GM20431 (cell line): ENCODE measurements around the gene RNF8.
"Not testable (repeated sequence)": the region's sequence is repeated elsewhere in the genome, so short reads cannot be mapped to it uniquely, and the experiment has no call there.

Source experiments
- in situ Hi-C: fragments of 300-500 bp; cut with MseI, MboI; formaldehyde crosslinking; loops from one replicate; pipeline ENCODE4 v1.15.0; 2020; ENCODE audit warnings: low sequenced_read_pairs; ENCODE audit not compliant: unreplicated experiment

The RNF8 gene

GRCh38 chr6:37320646-37321045 is 33.1 kb upstream of the RNF8 start:
- in situ Hi-C loops = no loop called here

GRCh38 chr6:37321101-37321500 is 32.7 kb upstream of the RNF8 start:
- in situ Hi-C loops = no loop called here

- in situ Hi-C loops = no loop called here
Measured at GRCh38 chr6:37321516-37322415, 32.0 kb upstream of the RNF8 start.

- in situ Hi-C loops = no loop called here
Measured at GRCh38 chr6:37323580-37323979, 30.2 kb upstream of the RNF8 start.

- in situ Hi-C loops = no loop called here
Measured at GRCh38 chr6:37324131-37325033, 29.4 kb upstream of the RNF8 start.

GRCh38 chr6:37330345-37330744 is 23.4 kb upstream of the RNF8 start:
- in situ Hi-C loops = not testable (repeated sequence)

GRCh38 chr6:37331047-37331446 is 22.7 kb upstream of the RNF8 start:
- in situ Hi-C loops = no loop called here

GRCh38 chr6:37332894-37333293 is 20.9 kb upstream of the RNF8 start:
- in situ Hi-C loops = no loop called here

- in situ Hi-C loops = no loop called here
Measured at GRCh38 chr6:37334047-37334446, 19.7 kb upstream of the RNF8 start.

GRCh38 chr6:37338317-37338716 is 15.5 kb upstream of the RNF8 start:
- in situ Hi-C loops = not testable (repeated sequence)

- in situ Hi-C loops = no loop called here
Measured at GRCh38 chr6:37338745-37339255, 15.0 kb upstream of the RNF8 start.

- in situ Hi-C loops = no loop called here
Measured at GRCh38 chr6:37339741-37340638, 13.8 kb upstream of the RNF8 start.

GRCh38 chr6:37340639-37340943 is 13.2 kb upstream of the RNF8 start:
- in situ Hi-C loops = no loop called here

GRCh38 chr6:37343248-37343647 is 10.5 kb upstream of the RNF8 start:
- in situ Hi-C loops = no loop called here

GRCh38 chr6:37344308-37344707 is 9.5 kb upstream of the RNF8 start:
- in situ Hi-C loops = no loop called here

- in situ Hi-C loops = not testable (repeated sequence)
Measured at GRCh38 chr6:37345804-37346203, 8.0 kb upstream of the RNF8 start.

GRCh38 chr6:37347177-37347576 is 6.6 kb upstream of the RNF8 start:
- in situ Hi-C loops = no loop called here

- in situ Hi-C loops = no loop called here
Measured at GRCh38 chr6:37347670-37348111, 6.1 kb upstream of the RNF8 start.

GRCh38 chr6:37351027-37351426 is 2.8 kb upstream of the RNF8 start:
- in situ Hi-C loops = no loop called here

GRCh38 chr6:37352384-37352783 is 1.4 kb upstream of the RNF8 start:
- in situ Hi-C loops = no loop called here
